H9 (cell line): Measurements from ENCODE around the gene ALCAM. TPM values are rescaled to one million over a fixed set of nuclear protein-coding genes. Genes with fewer than 3 reads are reported as not detected.
A peak's percentile ranks its signal among the peaks of the same experiment; 100 is the strongest.

Experiments
- DNase-seq: peaks from one replicate; pipeline ENCODE4 v3.0.0-alpha.2; 2017
- H2AFZ ChIP-seq: one replicate; pipeline ENCODE4 v1.6.1; 2013; ENCODE audit warnings: mild to moderate bottlenecking, low read length, control low read depth, moderate library complexity
- H2AK5ac ChIP-seq: 2 replicates; pipeline ENCODE4 v1.6.1; 2013; ENCODE audit warnings: low read length, control low read depth, mixed read lengths; ENCODE audit not compliant: insufficient read length
- H2BK120ac ChIP-seq: one replicate; pipeline ENCODE4 v1.6.1; 2013; ENCODE audit warnings: low read depth, mild to moderate bottlenecking, low read length, control low read depth, inconsistent platforms; ENCODE audit not compliant: poor library complexity, severe bottlenecking
- H2BK12ac ChIP-seq: 2 replicates; pipeline ENCODE4 v1.6.1; 2013; ENCODE audit warnings: low read length, control low read depth, mixed read lengths, low read depth; ENCODE audit not compliant: insufficient read length
- H2BK15ac ChIP-seq: 2 replicates; pipeline ENCODE4 v1.6.1; 2013; ENCODE audit warnings: low read depth, low read length, control low read depth
- H2BK20ac ChIP-seq: one replicate; pipeline ENCODE4 v1.6.1; 2013; ENCODE audit warnings: low read depth, mild to moderate bottlenecking, low read length, control low read depth, inconsistent platforms; ENCODE audit not compliant: poor library complexity, severe bottlenecking
- H2BK5ac ChIP-seq: 2 replicates; pipeline ENCODE4 v1.6.1; 2013; ENCODE audit warnings: low read length, control low read depth, mixed read lengths; ENCODE audit not compliant: insufficient read length
- H3K14ac ChIP-seq: 2 replicates; pipeline ENCODE4 v1.6.1; 2013; ENCODE audit warnings: low read length, control low read depth; ENCODE audit not compliant: insufficient read depth
- H3K18ac ChIP-seq: 2 replicates; pipeline ENCODE4 v1.6.1; 2013; ENCODE audit warnings: low read depth, mild to moderate bottlenecking, mixed read lengths, low read length, control low read depth; ENCODE audit not compliant: insufficient read length
- H3K23ac ChIP-seq: 2 replicates; pipeline ENCODE4 v1.6.1; 2013; ENCODE audit warnings: low read length, control low read depth, mixed read lengths, low read depth; ENCODE audit not compliant: insufficient read length
- H3K23me2 ChIP-seq: 2 replicates; pipeline ENCODE4 v1.6.1; 2013; ENCODE audit warnings: low read depth, mild to moderate bottlenecking, mixed read lengths, low read length, control low read depth; ENCODE audit not compliant: insufficient read length, poor library complexity, severe bottlenecking
- H3K27ac ChIP-seq: 2 replicates; pipeline ENCODE4 v1.5.1; 2013; ENCODE audit warnings: low read length, control low read depth, mixed read lengths, low read depth; ENCODE audit not compliant: insufficient read length
- H3K27me3 ChIP-seq: 2 replicates; pipeline ENCODE4 v1.6.1; 2013; ENCODE audit warnings: low read length, control low read depth, inconsistent platforms; ENCODE audit not compliant: insufficient read depth
- H3K4ac ChIP-seq: 2 replicates; pipeline ENCODE4 v1.6.1; 2013; ENCODE audit warnings: low read depth, mild to moderate bottlenecking, control low read depth, inconsistent platforms, low read length, moderate library complexity
- H3K4me1 ChIP-seq: 2 replicates; pipeline ENCODE4 v1.6.1; 2013; ENCODE audit warnings: low read length, control low read depth, inconsistent platforms; ENCODE audit not compliant: insufficient read depth
- H3K4me2 ChIP-seq: 2 replicates; pipeline ENCODE4 v1.6.1; 2013; ENCODE audit warnings: low read length, control low read depth, mixed read lengths; ENCODE audit not compliant: insufficient read length, insufficient read depth
- H3K56ac ChIP-seq: 2 replicates; pipeline ENCODE4 v1.6.1; 2013; ENCODE audit warnings: low read depth, mild to moderate bottlenecking, mixed read lengths, low read length, control low read depth; ENCODE audit not compliant: insufficient read length
- H3K79me1 ChIP-seq: 2 replicates; pipeline ENCODE4 v1.6.1; 2013; ENCODE audit warnings: low read depth, mild to moderate bottlenecking, moderate library complexity, low read length, control low read depth, inconsistent platforms; ENCODE audit not compliant: insufficient read depth, poor library complexity, severe bottlenecking
- H3K79me2 ChIP-seq: 2 replicates; pipeline ENCODE4 v1.6.1; 2013; ENCODE audit warnings: low read length, control low read depth, inconsistent platforms; ENCODE audit not compliant: insufficient read depth
- H3K9ac ChIP-seq: 2 replicates; pipeline ENCODE4 v1.6.1; 2013; ENCODE audit warnings: low read length, control low read depth, mixed read lengths; ENCODE audit not compliant: insufficient read length; ENCODE audit errors: extremely low read depth
- H3K9me3 ChIP-seq: one replicate; pipeline ENCODE4 v1.6.1; 2013; ENCODE audit warnings: low read depth, low read length, inconsistent platforms; ENCODE audit not compliant: control insufficient read depth
- H3T11ph ChIP-seq: one replicate; pipeline ENCODE4 v1.6.1; 2013; ENCODE audit warnings: mild to moderate bottlenecking, low read length, control low read depth, inconsistent platforms
- H4K20me1 ChIP-seq: one replicate; pipeline ENCODE4 v1.6.1; 2013; ENCODE audit not compliant: control insufficient read depth, insufficient read length, insufficient read depth
- H4K5ac ChIP-seq: 2 replicates; pipeline ENCODE4 v1.6.1; 2013; ENCODE audit warnings: low read depth, mild to moderate bottlenecking, mixed read lengths, low read length, control low read depth; ENCODE audit not compliant: insufficient read length
- H4K8ac ChIP-seq: replicated peaks from 2 replicates; pipeline ENCODE4 v1.6.1; 2013; ENCODE audit warnings: low read length, control low read depth, mixed read lengths, low read depth; ENCODE audit not compliant: insufficient read length
- H4K91ac ChIP-seq: 2 replicates; pipeline ENCODE4 v1.6.1; 2013; ENCODE audit warnings: low read depth, mild to moderate bottlenecking, moderate library complexity, mixed read lengths, low read length, control low read depth; ENCODE audit not compliant: insufficient read length
- H3K27ac Mint-ChIP-seq, 3 experiments: 2 replicates in 2 of 3; 3 replicates in 1 of 3; pipeline ENCODE4 v1.8.0; 2020 to 2021; ENCODE audit warnings: mixed read lengths in 3 of 3, mild to moderate bottlenecking in 1 of 3, moderate library complexity in 1 of 3
- H3K27me3 Mint-ChIP-seq: 2 replicates; pipeline ENCODE4 v1.8.0; 2021; ENCODE audit warnings: low read depth, mild to moderate bottlenecking, moderate library complexity, mixed read lengths
- H3K36me3 Mint-ChIP-seq, 3 experiments: 2 replicates in 2 of 3; 3 replicates in 1 of 3; pipeline ENCODE4 v1.8.0; 2020 to 2021; ENCODE audit warnings: low read depth in 3 of 3, mixed read lengths in 3 of 3; ENCODE audit not compliant: insufficient read depth in 1 of 3
- H3K4me1 Mint-ChIP-seq, 2 experiments: 2 replicates each; pipeline ENCODE4 v1.8.0; 2020; ENCODE audit warnings: mixed read lengths in 2 of 2
- H3K4me3 Mint-ChIP-seq, 2 experiments: 2 replicates in 1 of 2; 3 replicates in 1 of 2; pipeline ENCODE4 v1.8.0; 2020 to 2021; ENCODE audit warnings: mild to moderate bottlenecking in 2 of 2, mixed read lengths in 2 of 2, moderate library complexity in 1 of 2
- H3K9me3 Mint-ChIP-seq, 2 experiments: 2 replicates in 1 of 2; 3 replicates in 1 of 2; pipeline ENCODE4 v1.8.0; 2020; ENCODE audit warnings: mild to moderate bottlenecking in 2 of 2, mixed read lengths in 2 of 2, moderate library complexity in 1 of 2
- WGBS: extraction: QIAGEN DNeasy Blood & Tissue Kit; methylation state at CpG from one replicate; pipeline ENCODE4 v1.1.7; 2013; ENCODE audit warnings: missing lambda C conversion rate, low lambda C conversion rate, mixed read lengths; ENCODE audit not compliant: insufficient read length; ENCODE audit errors: extremely low coverage; 5-methylcytosine and 5-hydroxymethylcytosine counted together
- total RNA-seq: library from RNA; stranded (reverse); gene quantifications from 2 replicates; pipeline ENCODE4 v1.2.1, GENCODE V29; 2021
- TF ChIP-seq, protein P1 (sequence below): fragments of 200-600 bp; sonication (generic); conservative IDR thresholded peaks from 3 replicates; pipeline ENCODE4 v1.8.0; 2021; ENCODE audit warnings: antibody characterized with exemption, mild to moderate bottlenecking

Gene ALCAM
- total RNA-seq, 1 experiment from 2014 or later, result 43.7 TPM

GRCh38 chr3:105538483-105538882 lies 171.8 kb downstream of the ALCAM start:
- H3K9ac ChIP-seq, result no peak overlapping the region
- no peak overlapping the region for H2BK5ac ChIP-seq
- no peak for DNase-seq
- TF ChIP-seq, protein P1, sequence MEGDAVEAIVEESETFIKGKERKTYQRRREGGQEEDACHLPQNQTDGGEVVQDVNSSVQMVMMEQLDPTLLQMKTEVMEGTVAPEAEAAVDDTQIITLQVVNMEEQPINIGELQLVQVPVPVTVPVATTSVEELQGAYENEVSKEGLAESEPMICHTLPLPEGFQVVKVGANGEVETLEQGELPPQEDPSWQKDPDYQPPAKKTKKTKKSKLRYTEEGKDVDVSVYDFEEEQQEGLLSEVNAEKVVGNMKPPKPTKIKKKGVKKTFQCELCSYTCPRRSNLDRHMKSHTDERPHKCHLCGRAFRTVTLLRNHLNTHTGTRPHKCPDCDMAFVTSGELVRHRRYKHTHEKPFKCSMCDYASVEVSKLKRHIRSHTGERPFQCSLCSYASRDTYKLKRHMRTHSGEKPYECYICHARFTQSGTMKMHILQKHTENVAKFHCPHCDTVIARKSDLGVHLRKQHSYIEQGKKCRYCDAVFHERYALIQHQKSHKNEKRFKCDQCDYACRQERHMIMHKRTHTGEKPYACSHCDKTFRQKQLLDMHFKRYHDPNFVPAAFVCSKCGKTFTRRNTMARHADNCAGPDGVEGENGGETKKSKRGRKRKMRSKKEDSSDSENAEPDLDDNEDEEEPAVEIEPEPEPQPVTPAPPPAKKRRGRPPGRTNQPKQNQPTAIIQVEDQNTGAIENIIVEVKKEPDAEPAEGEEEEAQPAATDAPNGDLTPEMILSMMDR, result no peak
- no peak overlapping the region for H4K91ac ChIP-seq
- H3K4me1 Mint-ChIP-seq, result 0 out of 4 replicates have a peak, but pooled peaks cover 0 to 4% of the 10 kb centered on the region in 2 experiments
- H3K14ac ChIP-seq, result no peak overlapping the region
- no peak overlapping the region for H2BK15ac ChIP-seq
- H4K5ac ChIP-seq, result no peak overlapping the region
- no peaks in the 10 kb centered on the region for H3K27me3 ChIP-seq
- H4K8ac ChIP-seq, result no peak overlapping the region
- no peaks in the 10 kb centered on the region for H3K79me2 ChIP-seq
- H2BK120ac ChIP-seq, result no peak overlapping the region
- no peak overlapping the region for H3K4ac ChIP-seq
- no peak overlapping the region for H3K18ac ChIP-seq
- no peak overlapping the region for H3K56ac ChIP-seq
- H3K27me3 Mint-ChIP-seq, result no peaks in the 10 kb centered on the region
- H3K9me3 Mint-ChIP-seq, result no peaks in the 10 kb centered on the region
- H2BK20ac ChIP-seq, result no peak overlapping the region
- no peak overlapping the region for H3T11ph ChIP-seq
- no peak overlapping the region for H2AK5ac ChIP-seq
- no peaks in the 10 kb centered on the region for H3K9me3 ChIP-seq
- H3K36me3 Mint-ChIP-seq, result peaks cover 0 to 15% (median 6%) of the 10 kb centered on the region in 3 experiments; a peak in 4 of 7 replicates
- H3K4me1 ChIP-seq, result 0 out of 2 replicates have a peak, but pooled peaks cover 1% of the 10 kb centered on the region
- no peak overlapping the region for H3K4me2 ChIP-seq
- no peaks in the 10 kb centered on the region for H4K20me1 ChIP-seq
- no peak overlapping the region for H3K4me3 Mint-ChIP-seq
- H3K23ac ChIP-seq, result no peak overlapping the region
- H3K79me1 ChIP-seq, result no peaks in the 10 kb centered on the region
- H2AFZ ChIP-seq, result no peak overlapping the region
- H3K27ac ChIP-seq, result no peak overlapping the region
- 0 out of 7 replicates have a peak overlapping the region, but pooled peaks of 1 of the 3 experiments have one; percentile 13 for H3K27ac Mint-ChIP-seq
- no peaks in the 10 kb centered on the region for H3K23me2 ChIP-seq
- no CpG with 5 or more reads among the region's 5 CpGs for WGBS
- no peak overlapping the region for H2BK12ac ChIP-seq
